VCaP (cell line): Measurements from ENCODE around the gene MDM2.

Experiments
- H3K27ac ChIP-seq: fragments of 450-650 bp; 2 replicates; pipeline ENCODE4 v1.5.1; 2017
- TF ChIP-seq, protein P1 (sequence below): fragments of 450-650 bp; conservative IDR thresholded peaks from 2 replicates; pipeline ENCODE4 v1.5.1; 2017; ENCODE audit warnings: mild to moderate bottlenecking, moderate library complexity

MDM2 gene

DNA sequence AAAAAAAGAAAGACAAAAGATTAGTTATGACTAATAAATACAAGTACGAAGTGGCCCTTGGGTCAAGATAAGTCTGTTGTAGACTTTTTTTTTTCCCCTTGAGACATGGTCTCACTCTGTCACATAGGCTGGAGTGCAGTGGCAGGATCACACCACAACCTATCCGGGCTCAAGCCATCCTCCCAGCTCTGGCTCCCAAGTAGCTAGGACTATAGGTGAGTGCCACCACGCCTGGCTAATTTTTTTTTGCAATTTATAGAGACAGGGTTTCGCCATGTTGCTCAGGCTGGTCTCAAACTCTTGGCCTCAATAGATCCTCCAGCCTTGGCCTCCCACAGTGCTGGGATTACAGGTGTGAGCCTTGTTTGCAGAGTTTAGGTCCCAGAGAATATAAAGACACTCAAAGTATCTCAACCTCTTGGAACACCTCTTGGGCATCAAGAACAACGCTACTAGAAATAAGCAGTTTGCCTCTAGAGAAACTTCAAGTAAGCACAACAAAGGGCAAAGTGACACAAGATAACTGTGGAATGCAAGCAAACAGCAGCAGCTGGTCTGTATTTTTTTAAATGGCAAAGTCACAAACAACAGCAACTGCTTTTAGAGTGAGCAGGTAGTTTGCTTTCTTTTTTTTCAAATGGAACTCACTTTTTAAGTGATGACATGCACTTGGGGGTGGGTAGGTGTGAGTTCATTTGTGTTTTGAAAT, 3.9 kb upstream of the MDM2 start:
- H3K27ac ChIP-seq, result no peak overlapping the region
- TF ChIP-seq, protein P1, sequence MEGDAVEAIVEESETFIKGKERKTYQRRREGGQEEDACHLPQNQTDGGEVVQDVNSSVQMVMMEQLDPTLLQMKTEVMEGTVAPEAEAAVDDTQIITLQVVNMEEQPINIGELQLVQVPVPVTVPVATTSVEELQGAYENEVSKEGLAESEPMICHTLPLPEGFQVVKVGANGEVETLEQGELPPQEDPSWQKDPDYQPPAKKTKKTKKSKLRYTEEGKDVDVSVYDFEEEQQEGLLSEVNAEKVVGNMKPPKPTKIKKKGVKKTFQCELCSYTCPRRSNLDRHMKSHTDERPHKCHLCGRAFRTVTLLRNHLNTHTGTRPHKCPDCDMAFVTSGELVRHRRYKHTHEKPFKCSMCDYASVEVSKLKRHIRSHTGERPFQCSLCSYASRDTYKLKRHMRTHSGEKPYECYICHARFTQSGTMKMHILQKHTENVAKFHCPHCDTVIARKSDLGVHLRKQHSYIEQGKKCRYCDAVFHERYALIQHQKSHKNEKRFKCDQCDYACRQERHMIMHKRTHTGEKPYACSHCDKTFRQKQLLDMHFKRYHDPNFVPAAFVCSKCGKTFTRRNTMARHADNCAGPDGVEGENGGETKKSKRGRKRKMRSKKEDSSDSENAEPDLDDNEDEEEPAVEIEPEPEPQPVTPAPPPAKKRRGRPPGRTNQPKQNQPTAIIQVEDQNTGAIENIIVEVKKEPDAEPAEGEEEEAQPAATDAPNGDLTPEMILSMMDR, result no peak

DNA sequence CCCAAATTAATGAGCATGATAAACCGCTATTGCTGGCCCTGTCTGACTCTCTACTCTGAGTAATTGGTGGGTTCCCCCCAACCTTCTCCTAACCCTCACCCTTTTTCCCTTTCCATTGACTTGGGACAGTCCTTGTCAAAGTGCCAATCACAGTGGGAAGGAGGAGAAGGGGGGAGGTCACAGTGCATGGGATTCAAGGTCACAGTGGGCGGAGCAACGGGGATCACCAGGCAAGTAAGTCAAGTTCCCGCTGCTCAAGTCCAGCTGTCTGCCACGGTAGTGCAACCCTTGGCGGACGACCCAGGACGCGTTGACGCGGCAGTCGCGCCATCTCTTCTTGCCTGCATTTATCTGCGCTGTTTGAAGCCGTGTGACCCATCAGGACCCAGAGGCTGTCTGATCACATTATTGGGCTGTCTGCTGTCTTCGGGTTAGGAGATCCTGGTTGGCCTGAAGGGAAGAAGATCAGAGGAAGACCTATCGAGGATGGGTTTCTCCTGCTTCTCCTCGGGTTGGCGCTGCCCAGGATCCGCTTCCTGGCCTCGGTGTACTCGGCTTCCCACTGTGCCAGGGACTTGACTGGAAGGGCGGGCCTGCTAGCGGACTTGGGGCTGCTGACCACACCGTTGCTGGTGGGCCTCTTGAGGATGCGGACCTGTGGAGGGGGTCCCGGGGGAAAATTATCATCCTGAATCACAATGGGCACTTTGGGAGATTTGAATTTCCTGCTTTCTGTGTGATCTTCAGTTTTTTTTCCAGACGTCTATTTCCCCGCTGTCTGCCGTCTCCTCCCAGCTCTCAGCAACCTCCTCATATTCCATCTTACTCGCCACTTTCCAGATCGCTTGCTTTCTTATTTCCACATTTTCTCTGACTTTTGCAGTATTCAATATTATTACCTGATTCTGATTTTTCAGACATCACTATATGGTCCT, 3.1 kb upstream of the MDM2 start:
- TF ChIP-seq, protein P1, result no peak
- no peak overlapping the region for H3K27ac ChIP-seq

DNA sequence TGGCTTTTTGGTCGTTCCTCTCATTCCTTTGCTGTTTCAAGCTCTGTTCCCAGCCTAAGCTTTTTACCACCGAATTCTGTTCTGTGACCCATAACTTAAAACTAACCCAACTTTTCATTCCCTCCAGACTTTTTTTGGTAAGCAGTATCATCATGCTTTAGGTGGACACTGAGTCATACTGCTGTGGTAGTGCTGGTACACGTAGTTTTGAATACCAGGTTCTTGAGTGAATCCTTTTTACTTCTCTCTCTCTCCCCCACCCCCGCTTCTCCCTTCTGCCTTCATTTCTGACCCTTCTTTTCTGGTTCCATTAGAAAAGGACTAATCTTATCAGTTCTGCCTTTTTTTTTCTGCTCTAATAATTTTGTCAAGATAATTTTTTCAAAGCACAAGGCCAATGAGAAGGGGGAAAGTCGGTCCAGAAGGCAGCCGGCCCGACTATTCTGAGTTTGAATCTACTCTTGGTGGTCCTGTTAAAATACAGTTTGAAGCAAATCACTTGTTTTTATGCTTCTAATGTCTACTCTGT, 2.3 kb upstream of the MDM2 start:
- no peak overlapping the region for H3K27ac ChIP-seq
- TF ChIP-seq, protein P1, result no peak

DNA sequence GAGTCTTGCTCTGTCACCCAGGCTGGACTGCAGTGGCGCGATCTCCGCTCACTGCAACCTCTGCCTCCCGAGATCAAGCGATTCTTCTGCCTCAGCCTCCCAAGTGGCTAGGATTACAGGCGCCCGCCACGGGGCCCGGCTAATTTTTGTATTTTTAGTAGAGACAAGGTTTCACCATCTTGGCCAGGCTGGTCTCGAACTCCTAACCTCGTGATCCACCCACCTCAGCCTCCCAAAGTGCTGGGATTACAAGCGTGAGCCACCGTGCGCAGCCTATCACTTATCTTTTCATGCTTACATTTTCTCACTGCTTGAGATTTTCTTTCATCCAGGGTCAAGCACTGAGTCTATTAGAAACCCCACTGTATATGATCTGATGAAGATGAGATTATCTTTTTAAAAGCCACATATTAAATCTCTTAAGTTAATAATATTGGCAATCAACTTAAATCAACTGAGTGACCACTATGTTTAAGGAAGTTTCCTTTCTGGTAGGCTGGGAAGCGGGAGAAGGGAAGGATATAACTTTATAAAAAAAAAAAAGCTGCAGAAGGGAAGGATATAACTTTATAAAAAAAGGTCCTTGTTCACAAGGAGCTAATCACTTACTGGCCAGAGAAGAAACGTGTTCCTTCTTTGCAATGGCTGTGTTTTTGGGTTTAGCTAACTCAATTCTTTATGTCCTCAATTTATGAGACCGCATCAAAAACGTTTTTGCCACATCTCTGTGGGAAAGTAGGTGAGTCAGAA, 1.3 kb upstream of the MDM2 start:
- TF ChIP-seq, protein P1, result no peak
- peak overlapping the region; percentile 100 for H3K27ac ChIP-seq

DNA sequence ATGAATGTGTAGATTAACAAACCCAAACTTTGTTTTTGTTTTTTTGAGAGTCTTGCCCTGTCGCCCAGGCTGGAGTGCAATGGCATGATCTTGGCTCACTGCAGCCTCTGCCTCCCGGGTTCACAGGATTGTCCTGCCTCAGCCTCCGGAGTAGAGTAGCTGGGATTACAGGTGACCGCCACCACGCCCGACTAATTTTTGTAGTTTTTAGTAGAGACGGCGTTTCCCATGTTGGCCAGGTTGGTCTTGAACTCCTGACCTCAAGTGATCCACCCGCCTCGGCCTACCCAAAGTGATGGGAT, 752 bp upstream of the MDM2 start:
- H3K27ac ChIP-seq, result peak overlapping the region; percentile 100

DNA sequence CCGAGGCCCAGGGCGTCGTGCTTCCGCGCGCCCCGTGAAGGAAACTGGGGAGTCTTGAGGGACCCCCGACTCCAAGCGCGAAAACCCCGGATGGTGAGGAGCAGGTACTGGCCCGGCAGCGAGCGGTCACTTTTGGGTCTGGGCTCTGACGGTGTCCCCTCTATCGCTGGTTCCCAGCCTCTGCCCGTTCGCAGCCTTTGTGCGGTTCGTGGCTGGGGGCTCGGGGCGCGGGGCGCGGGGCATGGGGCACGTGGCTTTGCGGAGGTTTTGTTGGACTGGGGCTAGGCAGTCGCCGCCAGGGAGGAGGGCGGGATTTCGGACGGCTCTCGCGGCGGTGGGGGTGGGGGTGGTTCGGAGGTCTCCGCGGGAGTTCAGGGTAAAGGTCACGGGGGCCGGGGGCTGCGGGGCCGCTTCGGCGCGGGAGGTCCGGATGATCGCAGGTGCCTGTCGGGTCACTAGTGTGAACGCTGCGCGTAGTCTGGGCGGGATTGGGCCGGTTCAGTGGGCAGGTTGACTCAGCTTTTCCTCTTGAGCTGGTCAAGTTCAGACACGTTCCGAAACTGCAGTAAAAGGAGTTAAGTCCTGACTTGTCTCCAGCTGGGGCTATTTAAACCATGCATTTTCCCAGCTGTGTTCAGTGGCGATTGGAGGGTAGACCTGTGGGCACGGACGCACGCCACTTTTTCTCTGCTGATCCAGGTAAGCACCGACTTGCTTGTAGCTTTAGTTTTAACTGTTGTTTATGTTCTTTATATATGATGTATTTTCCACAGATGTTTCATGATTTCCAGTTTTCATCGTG, 612 bp downstream of the MDM2 start:
- peak overlapping the region; percentile 100 for H3K27ac ChIP-seq
- TF ChIP-seq, protein P1, result no peak
